Measurements from ENCODE around the gene DENND1A.

The DENND1A gene

GRCh38 chr9:123647145-123647544 lies 282.8 kb downstream of the DENND1A start:
- DNase-seq (ENCODE audit: low read depth): no peak
- no peak for TF ChIP-seq CTCF (IDR thresholded peaks at IDR 0.05; ENCODE audit: low read depth, low read length, missing control alignments)
- in situ Hi-C loops (cut with HindIII; ENCODE audit: low sequenced_read_pairs): no loop called here
- no peak overlapping the region for H3K4me3 ChIP-seq (ENCODE audit: low read depth, low read length)

GRCh38 chr9:123645762-123646161 lies 284.2 kb downstream of the DENND1A start:
- no peak overlapping the region for H3K4me3 ChIP-seq (ENCODE audit: low read depth, low read length)
- no peak for TF ChIP-seq CTCF (IDR thresholded peaks at IDR 0.05; ENCODE audit: low read depth, low read length, missing control alignments)
- in situ Hi-C loops (cut with HindIII; ENCODE audit: low sequenced_read_pairs): no loop called here
- DNase-seq (ENCODE audit: low read depth): no peak

GRCh38 chr9:123645126-123645525 lies 284.8 kb downstream of the DENND1A start:
- no peak overlapping the region for H3K4me3 ChIP-seq (ENCODE audit: low read depth, low read length)
- in situ Hi-C loops (cut with HindIII; ENCODE audit: low sequenced_read_pairs): no loop called here
- DNase-seq (ENCODE audit: low read depth): no peak
- TF ChIP-seq CTCF (IDR thresholded peaks at IDR 0.05; ENCODE audit: low read depth, low read length, missing control alignments): no peak

GRCh38 chr9:123643518-123643917 lies 286.4 kb downstream of the DENND1A start:
- TF ChIP-seq CTCF (IDR thresholded peaks at IDR 0.05; ENCODE audit: low read depth, low read length, missing control alignments): no peak
- DNase-seq (ENCODE audit: low read depth): no peak
- in situ Hi-C loops (cut with HindIII; ENCODE audit: low sequenced_read_pairs): loop anchor here (5.0 kb wide), 1 partner anchor 74 kb away; no protein-coding TSS in a partner anchor
- H3K4me3 ChIP-seq (ENCODE audit: low read depth, low read length): no peak overlapping the region

GRCh38 chr9:123642291-123643278 lies 287.3 kb downstream of the DENND1A start:
- in situ Hi-C loops (cut with HindIII; ENCODE audit: low sequenced_read_pairs): loop anchor here (5.0 kb wide), 1 partner anchor 75 kb away; no protein-coding TSS in a partner anchor
- no peak overlapping the region for H3K4me3 ChIP-seq (ENCODE audit: low read depth, low read length)
- no peak for TF ChIP-seq CTCF (IDR thresholded peaks at IDR 0.05; ENCODE audit: low read depth, low read length, missing control alignments)
- peak; percentile 37 for DNase-seq (ENCODE audit: low read depth)

- no peak overlapping the region for H3K4me3 ChIP-seq (ENCODE audit: low read depth, low read length)
- no peak for DNase-seq (ENCODE audit: low read depth)
- in situ Hi-C loops (cut with HindIII; ENCODE audit: low sequenced_read_pairs): loop anchor here (5.0 kb wide), 1 partner anchor 76 kb away; no protein-coding TSS in a partner anchor
- TF ChIP-seq CTCF (IDR thresholded peaks at IDR 0.05; ENCODE audit: low read depth, low read length, missing control alignments): no peak
Measured at GRCh38 chr9:123640792-123641222, 289.1 kb downstream of the DENND1A start.
